Measurements from ENCODE around the gene IGSF21.

Gene IGSF21

GRCh38 chr1:18404460-18404859, 296.9 kb downstream of the IGSF21 start:
- no peak for DNase-seq (ENCODE audit: insufficient read length, low spot score)
- no peak for TF ChIP-seq POU2F2 (IDR thresholded peaks at IDR 0.05; ENCODE audit: low read depth, low read length)
- no peak for TF ChIP-seq POLR2AphosphoS5 (IDR thresholded peaks at IDR 0.05; ENCODE audit: low read depth, low read length)
- no peak for TF ChIP-seq PAX5 (IDR thresholded peaks at IDR 0.05; ENCODE audit: insufficient read depth, low read length, severe bottlenecking)
- TF ChIP-seq TAF1 (IDR thresholded peaks at IDR 0.05; ENCODE audit: low read depth, low read length), result no peak
- TF ChIP-seq SPI1 (IDR thresholded peaks at IDR 0.05; ENCODE audit: low read depth, low read length), result no peak
- no peak for TF ChIP-seq POLR2A (IDR thresholded peaks at IDR 0.05; ENCODE audit: low read depth, low read length)
- no peak for FAIRE-seq

GRCh38 chr1:18407166-18408045, 299.8 kb downstream of the IGSF21 start:
- DNase-seq (ENCODE audit: insufficient read length, low spot score), result no peak
- no peak for TF ChIP-seq TAF1 (IDR thresholded peaks at IDR 0.05; ENCODE audit: low read depth, low read length)
- TF ChIP-seq POLR2AphosphoS5 (IDR thresholded peaks at IDR 0.05; ENCODE audit: low read depth, low read length), result no peak
- no peak for TF ChIP-seq SPI1 (IDR thresholded peaks at IDR 0.05; ENCODE audit: low read depth, low read length)
- no peak for TF ChIP-seq POLR2A (IDR thresholded peaks at IDR 0.05; ENCODE audit: low read depth, low read length)
- no peak for TF ChIP-seq PAX5 (IDR thresholded peaks at IDR 0.05; ENCODE audit: insufficient read depth, low read length, severe bottlenecking)
- TF ChIP-seq POU2F2 (IDR thresholded peaks at IDR 0.05; ENCODE audit: low read depth, low read length), result no peak
- FAIRE-seq, result no peak

GRCh38 chr1:18408656-18409370, 301.2 kb downstream of the IGSF21 start:
- DNase-seq (ENCODE audit: insufficient read length, low spot score) (no peak), FAIRE-seq (no peak)
- TF ChIP-seq TAF1 (IDR thresholded peaks at IDR 0.05; ENCODE audit: low read depth, low read length) (no peak), POLR2AphosphoS5 (IDR thresholded peaks at IDR 0.05; ENCODE audit: low read depth, low read length) (no peak), SPI1 (IDR thresholded peaks at IDR 0.05; ENCODE audit: low read depth, low read length) (no peak), PAX5 (IDR thresholded peaks at IDR 0.05; ENCODE audit: insufficient read depth, low read length, severe bottlenecking) (no peak), POU2F2 (IDR thresholded peaks at IDR 0.05; ENCODE audit: low read depth, low read length) (no peak), POLR2A (IDR thresholded peaks at IDR 0.05; ENCODE audit: low read depth, low read length) (no peak)

GRCh38 chr1:18409609-18410237, 302.1 kb downstream of the IGSF21 start:
- no peak for TF ChIP-seq POLR2A (IDR thresholded peaks at IDR 0.05; ENCODE audit: low read depth, low read length)
- TF ChIP-seq SPI1 (IDR thresholded peaks at IDR 0.05; ENCODE audit: low read depth, low read length), result no peak
- no peak for TF ChIP-seq PAX5 (IDR thresholded peaks at IDR 0.05; ENCODE audit: insufficient read depth, low read length, severe bottlenecking)
- no peak for TF ChIP-seq POU2F2 (IDR thresholded peaks at IDR 0.05; ENCODE audit: low read depth, low read length)
- TF ChIP-seq POLR2AphosphoS5 (IDR thresholded peaks at IDR 0.05; ENCODE audit: low read depth, low read length), result no peak
- no peak for TF ChIP-seq TAF1 (IDR thresholded peaks at IDR 0.05; ENCODE audit: low read depth, low read length)
- FAIRE-seq (no peak), DNase-seq (ENCODE audit: insufficient read length, low spot score) (no peak)

GRCh38 chr1:18410407-18410806, 302.8 kb downstream of the IGSF21 start:
- DNase-seq (ENCODE audit: insufficient read length, low spot score), result no peak
- FAIRE-seq, result no peak
- no peak for TF ChIP-seq SPI1 (IDR thresholded peaks at IDR 0.05; ENCODE audit: low read depth, low read length)
- no peak for TF ChIP-seq POLR2A (IDR thresholded peaks at IDR 0.05; ENCODE audit: low read depth, low read length)
- no peak for TF ChIP-seq TAF1 (IDR thresholded peaks at IDR 0.05; ENCODE audit: low read depth, low read length)
- TF ChIP-seq PAX5 (IDR thresholded peaks at IDR 0.05; ENCODE audit: insufficient read depth, low read length, severe bottlenecking), result no peak
- TF ChIP-seq POLR2AphosphoS5 (IDR thresholded peaks at IDR 0.05; ENCODE audit: low read depth, low read length), result no peak
- TF ChIP-seq POU2F2 (IDR thresholded peaks at IDR 0.05; ENCODE audit: low read depth, low read length), result no peak

GRCh38 chr1:18411321-18411720, 303.7 kb downstream of the IGSF21 start:
- FAIRE-seq, result no peak

GRCh38 chr1:18411820-18412641, 304.4 kb downstream of the IGSF21 start:
- DNase-seq (ENCODE audit: insufficient read length, low spot score) (no peak), FAIRE-seq (no peak)
- TF ChIP-seq TAF1 (IDR thresholded peaks at IDR 0.05; ENCODE audit: low read depth, low read length) (no peak), POLR2A (IDR thresholded peaks at IDR 0.05; ENCODE audit: low read depth, low read length) (no peak), SPI1 (IDR thresholded peaks at IDR 0.05; ENCODE audit: low read depth, low read length) (no peak), PAX5 (IDR thresholded peaks at IDR 0.05; ENCODE audit: insufficient read depth, low read length, severe bottlenecking) (no peak), POU2F2 (IDR thresholded peaks at IDR 0.05; ENCODE audit: low read depth, low read length) (no peak), POLR2AphosphoS5 (IDR thresholded peaks at IDR 0.05; ENCODE audit: low read depth, low read length) (no peak)

More at GRCh38 chr1:18411321-18411720, 303.7 kb downstream of the IGSF21 start:
- no peak for TF ChIP-seq POU2F2 (IDR thresholded peaks at IDR 0.05; ENCODE audit: low read depth, low read length)
- TF ChIP-seq SPI1 (IDR thresholded peaks at IDR 0.05; ENCODE audit: low read depth, low read length), result no peak
- no peak for TF ChIP-seq PAX5 (IDR thresholded peaks at IDR 0.05; ENCODE audit: insufficient read depth, low read length, severe bottlenecking)
- TF ChIP-seq TAF1 (IDR thresholded peaks at IDR 0.05; ENCODE audit: low read depth, low read length), result no peak
- no peak for TF ChIP-seq POLR2AphosphoS5 (IDR thresholded peaks at IDR 0.05; ENCODE audit: low read depth, low read length)
- no peak for TF ChIP-seq POLR2A (IDR thresholded peaks at IDR 0.05; ENCODE audit: low read depth, low read length)
- DNase-seq (ENCODE audit: insufficient read length, low spot score), result no peak

- no peak for TF ChIP-seq SPI1 (IDR thresholded peaks at IDR 0.05; ENCODE audit: low read depth, low read length)
- TF ChIP-seq POU2F2 (IDR thresholded peaks at IDR 0.05; ENCODE audit: low read depth, low read length), result no peak
- TF ChIP-seq PAX5 (IDR thresholded peaks at IDR 0.05; ENCODE audit: insufficient read depth, low read length, severe bottlenecking), result no peak
- TF ChIP-seq TAF1 (IDR thresholded peaks at IDR 0.05; ENCODE audit: low read depth, low read length), result no peak
- TF ChIP-seq POLR2A (IDR thresholded peaks at IDR 0.05; ENCODE audit: low read depth, low read length), result no peak
- TF ChIP-seq POLR2AphosphoS5 (IDR thresholded peaks at IDR 0.05; ENCODE audit: low read depth, low read length), result no peak
- FAIRE-seq (no peak), DNase-seq (ENCODE audit: insufficient read length, low spot score) (no peak)
Measured at GRCh38 chr1:18412882-18413353, 305.3 kb downstream of the IGSF21 start.

All from GM12891 (cell line).